Adipose tissue (tissue), 3 donors: Measurements from ENCODE around the gene SPATS2L. TPM values are rescaled to one million over a fixed set of nuclear protein-coding genes. Genes with fewer than 3 reads are reported as not detected.

Experiments used
- H3K27ac ChIP-seq: one replicate; pipeline ENCODE4 v1.5.1; 2013; ENCODE audit warnings: low read depth, low read length
- WGBS, 3 donors: extraction: QIAGEN DNeasy Blood & Tissue Kit; methylation state at CpG; one replicate each; pipeline ENCODE4 v1.1.7; 2013; 5-methylcytosine and 5-hydroxymethylcytosine counted together
- polyA plus RNA-seq, 3 donors: library from polyadenylated mRNA; stranded (reverse); fragments of 200-250 nt; gene quantifications; one replicate each; pipeline ENCODE4 v1.2.3, GENCODE V29; 2013
- donor health status: healthy with polysubstance abuse.
- donor health status: Bipolar disorder and iron deficiency.
- donor health status: healthy.

Gene SPATS2L
- polyA plus RNA-seq, 3 donors = 27.5 to 59.9 (median 30.5) TPM

DNA sequence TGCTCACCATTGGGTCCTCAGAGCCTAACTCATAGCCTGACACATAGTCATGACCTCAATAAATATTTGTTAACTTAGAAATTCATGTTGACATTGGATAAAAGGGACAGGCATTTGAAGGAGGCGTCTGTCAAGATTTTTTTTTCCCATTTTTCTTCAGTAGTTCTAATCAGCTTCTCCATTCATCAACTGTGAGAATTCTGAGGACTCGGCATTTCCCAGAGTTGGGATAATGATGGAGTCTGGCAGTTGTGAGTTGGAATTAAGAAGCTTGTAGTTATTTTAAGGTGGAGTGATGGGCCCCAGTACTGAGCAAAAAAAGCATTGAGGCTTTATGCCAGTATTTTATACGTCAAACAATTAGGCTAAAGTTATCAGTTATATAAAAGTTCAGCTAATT lies 4.6 kb downstream of the SPATS2L start:
- WGBS, 3 donors = 68 to 82% (median 75%) methylated on average over 3 of the region's 3 CpGs
- no peak overlapping the region for H3K27ac ChIP-seq

DNA sequence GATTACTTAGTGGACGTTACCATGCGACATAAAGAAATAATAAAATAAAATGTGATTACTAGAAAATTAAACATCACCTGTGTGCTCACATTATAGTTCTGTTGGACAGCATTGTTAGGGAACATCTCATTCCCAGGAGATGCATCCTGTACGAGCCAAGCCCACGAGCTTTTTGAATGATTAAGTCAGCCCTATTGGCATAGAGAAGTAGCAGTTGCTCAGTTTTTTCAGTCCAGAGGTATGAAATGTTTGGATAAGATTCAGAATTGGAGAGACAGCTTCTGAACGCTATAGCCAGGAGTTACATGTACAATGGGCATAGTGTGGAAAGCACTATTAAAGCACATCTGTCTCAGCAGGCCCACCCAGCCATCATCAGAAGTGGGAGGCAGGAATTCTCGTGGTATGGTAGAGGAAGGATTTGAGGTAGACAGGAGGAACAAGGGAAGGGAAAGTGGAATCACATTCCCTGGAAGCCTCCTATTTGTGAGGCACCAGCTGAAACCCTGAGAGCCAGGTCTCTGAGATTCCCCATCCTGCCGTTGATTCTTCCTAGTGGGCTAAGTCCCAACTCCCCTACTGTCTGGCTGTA lies 8.6 kb downstream of the SPATS2L start:
- no peak overlapping the region for H3K27ac ChIP-seq
- 82 to 87% (median 86%) methylated on average over 7 of the region's 7 CpGs for WGBS, 3 donors

DNA sequence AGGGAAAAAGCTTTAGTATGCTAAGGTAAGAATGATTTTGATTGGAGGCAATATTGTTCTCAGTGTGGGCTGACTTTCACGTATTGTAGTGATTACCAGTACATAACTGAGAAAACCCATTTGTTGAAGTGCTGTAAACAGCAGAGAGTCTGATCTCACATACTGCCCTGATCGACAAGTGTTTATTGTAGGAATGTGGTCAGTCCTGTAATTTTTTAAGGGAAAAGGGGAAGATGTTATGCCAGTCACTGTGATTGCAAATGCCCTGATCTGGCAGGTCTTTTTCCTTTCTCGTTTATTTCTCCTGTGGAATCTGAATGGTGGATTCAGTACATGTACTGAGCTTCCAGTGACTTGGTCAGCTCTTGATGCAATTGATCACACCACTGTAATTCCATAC lies 11.5 kb downstream of the SPATS2L start:
- no peak overlapping the region for H3K27ac ChIP-seq

DNA sequence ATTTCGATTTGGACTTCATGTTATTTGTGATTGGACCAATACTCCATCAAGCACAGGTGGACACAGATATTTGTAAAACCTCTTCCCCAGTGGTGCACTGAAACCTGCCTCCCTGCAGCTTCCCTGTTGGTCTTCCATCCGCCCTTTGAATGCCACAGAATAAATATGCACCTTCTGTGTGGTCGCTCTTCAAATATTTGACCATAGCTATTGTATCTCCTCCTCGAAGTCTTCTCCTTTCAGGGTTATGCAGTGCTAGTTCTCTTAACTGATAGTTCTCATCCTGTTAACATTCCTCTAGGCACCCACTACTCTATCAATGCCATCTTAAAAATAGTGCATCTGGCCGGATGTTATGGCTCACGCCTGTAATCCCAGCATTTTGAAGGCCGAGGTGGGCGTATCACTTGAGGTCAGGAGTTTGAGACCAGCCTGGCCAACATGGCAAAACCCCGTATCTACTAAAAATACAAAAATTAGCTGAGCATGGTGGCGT lies 12.5 kb downstream of the SPATS2L start:
- WGBS, 3 donors = 81 to 88% (median 85%) methylated on average over 10 of the region's 10 CpGs
- no peak overlapping the region for H3K27ac ChIP-seq

More for the DNA sequence above, 11.5 kb downstream of the SPATS2L start:
- WGBS, 3 donors = 40 to 55% (median 47%) methylated on average over 3 of the region's 3 CpGs

DNA sequence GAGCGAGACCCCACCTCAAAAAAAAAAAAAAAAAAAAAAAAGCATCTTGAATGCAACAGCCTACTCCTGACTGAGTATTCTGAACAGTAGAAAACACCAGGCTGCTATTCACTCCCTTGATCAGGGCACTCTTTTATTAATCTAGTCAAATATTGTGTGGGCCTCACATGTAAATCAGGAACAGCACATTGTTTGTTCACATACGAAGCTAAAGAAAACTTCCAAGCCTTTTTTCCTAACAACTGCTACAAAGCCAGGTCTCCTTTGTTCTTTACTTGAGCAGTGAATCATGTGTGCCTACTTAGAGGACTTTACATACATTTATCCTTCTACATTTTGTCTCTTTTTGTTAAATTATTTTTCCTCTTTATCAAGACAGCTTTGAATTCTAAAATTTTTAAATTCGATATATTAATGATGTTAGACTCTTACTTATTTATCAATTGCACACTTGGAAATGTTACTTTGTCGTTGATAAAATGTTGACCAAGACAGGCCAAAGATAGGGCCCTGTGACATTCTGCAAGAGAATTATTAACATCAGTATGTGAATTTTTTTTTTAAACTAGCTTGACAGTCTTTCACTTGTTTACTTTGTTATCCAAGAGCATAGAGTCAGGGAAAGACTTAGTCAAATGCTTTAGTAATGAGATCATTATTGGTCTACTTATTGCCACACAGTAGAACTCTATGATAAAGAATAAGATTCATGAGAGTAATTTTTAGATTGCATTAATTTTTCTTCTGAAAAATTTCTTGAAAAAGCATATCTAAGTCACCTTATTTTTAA lies 13.2 kb downstream of the SPATS2L start:
- no peak overlapping the region for H3K27ac ChIP-seq
- WGBS, 3 donors = 43 to 80% (median 76%) methylated on average over 4 of the region's 4 CpGs

DNA sequence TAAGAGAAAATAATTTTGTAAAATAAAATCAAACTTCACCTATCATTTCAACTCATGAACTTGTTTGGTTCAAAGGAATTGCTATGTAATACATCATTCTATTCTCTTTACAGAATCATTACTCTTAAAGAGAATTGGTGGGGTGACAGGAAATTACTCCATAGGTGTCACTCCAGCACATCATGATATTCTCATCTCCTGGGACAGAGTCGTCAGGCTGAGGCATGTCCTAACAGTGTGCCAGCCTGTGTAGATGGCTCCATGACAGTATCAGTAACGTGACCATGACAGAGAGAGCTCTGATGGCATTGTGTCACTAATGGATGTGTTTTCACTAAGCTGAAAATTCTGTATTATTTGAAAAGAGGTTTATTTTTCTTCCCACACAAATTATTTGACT lies 13.9 kb downstream of the SPATS2L start:
- no peak overlapping the region for H3K27ac ChIP-seq
- WGBS, 3 donors = 56 to 77% (median 73%) methylated on average over 2 of the region's 2 CpGs

DNA sequence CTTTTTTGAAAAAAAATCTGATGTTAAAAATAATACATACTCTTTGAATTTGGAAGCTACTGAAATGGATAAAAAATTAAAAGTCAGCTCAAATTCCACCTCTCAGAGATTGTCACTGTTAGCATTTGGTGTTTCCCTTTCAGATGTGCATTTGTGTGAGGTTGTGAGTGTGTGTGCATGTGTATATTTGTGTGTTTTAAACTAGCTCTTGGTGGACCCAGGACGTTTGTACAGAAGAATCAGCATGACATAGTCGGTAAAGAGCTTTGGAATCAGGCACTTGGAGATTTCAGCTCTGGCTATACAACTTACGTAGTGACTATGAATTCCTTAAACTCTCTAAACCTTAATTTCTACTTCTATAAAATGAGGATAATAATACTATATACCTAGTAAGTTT lies 14.5 kb downstream of the SPATS2L start:
- H3K27ac ChIP-seq = no peak overlapping the region
- 81 to 83% (median 83%) methylated on average over 3 of the region's 3 CpGs for WGBS, 3 donors

DNA sequence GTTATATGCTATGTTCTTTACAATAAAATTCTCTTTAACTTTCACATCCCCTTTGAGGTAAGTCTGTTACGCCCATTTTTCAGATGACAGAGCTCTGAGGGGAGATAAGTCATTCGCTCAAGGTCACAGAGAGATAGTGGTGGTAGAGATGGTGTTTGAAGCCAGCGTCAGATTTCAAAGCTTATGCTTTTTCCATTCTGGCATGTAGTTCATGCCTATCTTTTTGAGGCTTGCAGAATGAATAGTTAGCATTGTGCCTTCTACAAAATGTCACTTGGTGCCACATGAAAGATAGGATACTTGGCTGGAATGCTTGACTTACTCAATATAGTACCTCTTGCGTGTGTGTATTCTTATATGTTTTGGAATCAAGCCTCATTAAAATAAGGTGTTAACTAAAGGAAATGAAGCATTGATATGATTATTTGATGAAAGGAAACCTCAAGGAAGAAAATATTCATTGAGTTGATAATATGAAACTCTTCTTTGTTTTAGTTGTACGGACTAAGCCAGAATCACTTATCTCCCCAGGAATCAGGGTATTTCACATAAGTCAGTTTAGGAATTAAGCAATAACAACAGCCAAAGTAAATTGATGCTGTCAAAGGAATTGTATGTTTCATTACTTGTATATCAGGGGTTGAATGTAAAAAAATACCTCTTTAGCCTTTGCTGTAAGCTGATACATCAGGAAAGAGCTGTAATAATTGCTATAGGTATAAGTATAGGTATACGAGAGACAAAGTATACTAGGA lies 15.5 kb downstream of the SPATS2L start:
- 72 to 81% (median 80%) methylated on average over 6 of the region's 6 CpGs for WGBS, 3 donors

DNA sequence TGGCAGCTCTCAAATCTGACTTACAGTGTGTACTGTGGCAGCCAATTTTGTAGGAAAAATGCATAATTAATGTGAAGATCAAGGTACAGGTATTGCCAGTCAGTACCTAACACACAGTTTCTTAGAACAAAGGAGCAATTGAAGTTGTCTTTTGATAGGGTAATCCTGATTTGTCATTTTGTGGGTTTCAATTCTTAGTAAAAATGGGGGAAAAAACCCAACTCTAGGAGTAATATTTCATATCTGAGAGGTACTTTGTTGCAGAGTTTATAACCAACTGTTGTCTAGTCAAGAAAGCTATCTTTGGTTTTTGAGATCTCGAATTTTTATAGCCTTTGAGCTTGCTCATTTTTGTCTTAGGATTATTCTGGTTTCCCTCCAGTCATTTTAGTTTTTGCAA lies 16.1 kb downstream of the SPATS2L start:
- 83 to 96% (median 89%) methylated on average over 1 of the region's 1 CpG for WGBS, 3 donors
- no peak overlapping the region for H3K27ac ChIP-seq

More for the DNA sequence above, 15.5 kb downstream of the SPATS2L start:
- no peak overlapping the region for H3K27ac ChIP-seq

DNA sequence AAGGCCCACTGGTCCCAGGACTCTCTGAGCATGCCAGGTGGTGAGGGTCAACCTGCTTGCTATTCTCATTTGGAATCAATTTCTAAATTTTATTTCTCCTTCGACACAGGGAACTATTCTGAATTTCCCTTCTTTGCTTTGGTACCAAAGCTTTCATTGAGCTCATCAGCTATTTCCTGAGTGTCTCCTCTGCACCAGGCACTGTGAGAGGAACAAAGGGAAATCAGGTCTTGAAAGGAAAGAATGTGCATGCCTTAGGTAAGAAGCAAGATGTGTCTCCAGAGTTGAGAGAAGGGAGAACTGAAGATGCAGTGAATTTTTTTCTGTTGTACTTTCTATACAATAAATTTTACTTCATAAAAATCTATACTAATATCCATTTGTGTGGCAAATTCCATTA lies 17.9 kb downstream of the SPATS2L start:
- 81 to 83% (median 81%) methylated on average over 1 of the region's 1 CpG for WGBS, 3 donors
- H3K27ac ChIP-seq = no peak overlapping the region

DNA sequence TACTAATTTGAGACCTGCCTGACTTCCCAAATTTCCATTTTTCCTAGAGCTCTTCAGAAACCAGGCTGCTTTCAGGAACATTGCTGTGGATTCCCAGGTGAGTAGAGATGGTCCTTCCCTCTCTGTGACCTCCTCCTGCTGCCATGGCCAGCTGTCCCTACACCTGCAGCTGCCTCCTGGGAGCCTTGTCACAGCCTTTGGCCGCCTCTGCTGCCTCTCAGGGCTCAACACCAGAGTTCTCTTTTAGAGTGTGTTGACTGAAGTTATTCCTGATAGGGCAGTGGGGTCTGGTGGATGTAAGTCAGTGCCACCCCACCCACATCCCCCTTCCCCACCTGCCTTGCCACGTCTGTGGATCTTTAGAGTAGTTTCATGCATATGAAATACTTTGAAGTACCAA lies 22.9 kb downstream of the SPATS2L start:
- H3K27ac ChIP-seq = no peak overlapping the region
- 81 to 91% (median 90%) methylated on average over 2 of the region's 2 CpGs for WGBS, 3 donors

DNA sequence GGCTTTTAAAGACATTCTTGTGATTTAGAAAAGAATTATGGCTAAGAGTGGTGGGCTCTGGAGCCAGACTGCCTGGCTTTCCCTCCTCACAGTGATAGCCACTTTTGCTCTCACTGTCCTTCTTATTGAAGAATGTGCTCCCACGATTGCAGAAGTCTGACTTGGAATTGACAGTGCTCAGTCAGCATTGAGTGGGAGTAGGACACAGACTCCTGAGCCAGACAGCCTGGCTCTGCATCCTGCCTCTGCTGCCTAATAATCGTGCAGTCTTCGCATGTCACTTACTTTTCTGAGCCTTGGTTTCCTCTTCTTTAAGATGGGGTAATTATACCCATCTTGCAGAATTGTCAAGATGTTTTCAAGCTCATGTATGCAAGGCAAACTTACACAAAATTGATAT lies 23.3 kb downstream of the SPATS2L start:
- H3K27ac ChIP-seq = no peak overlapping the region
- WGBS, 3 donors = 42 to 66% (median 49%) methylated on average over 3 of the region's 3 CpGs

DNA sequence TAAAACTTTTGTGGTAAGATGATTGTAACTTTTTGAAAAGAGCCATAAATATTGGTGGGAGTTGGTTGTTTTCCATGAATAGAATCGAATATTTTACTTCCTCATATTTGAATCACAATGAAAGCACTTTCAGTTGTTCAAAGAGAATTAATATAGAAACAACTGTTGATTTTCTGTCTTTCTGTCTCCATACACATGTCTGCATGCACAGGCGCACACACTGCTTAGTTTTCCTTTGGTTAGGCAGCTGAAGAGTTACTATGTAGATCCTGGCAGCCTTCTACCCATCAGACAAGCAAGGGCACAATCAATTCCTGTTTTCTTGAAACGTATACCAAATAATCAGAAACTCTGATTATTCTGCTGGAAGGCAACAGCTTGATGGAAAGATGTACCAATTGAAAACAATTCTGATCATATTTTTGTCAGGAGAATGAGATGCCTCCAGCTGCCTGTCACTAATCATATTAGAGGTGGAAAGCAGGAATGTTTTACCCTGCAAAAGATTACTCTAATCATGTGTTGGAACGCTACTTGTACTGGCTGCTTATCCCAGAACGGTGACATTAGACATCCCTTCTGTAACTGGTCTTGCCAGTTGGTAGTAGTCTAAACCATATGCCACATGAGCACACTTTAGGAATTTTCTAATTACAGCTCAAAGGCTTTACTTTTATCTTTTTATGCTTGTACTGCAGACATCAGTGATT lies 24.0 kb downstream of the SPATS2L start:
- 55 to 71% (median 64%) methylated on average over 5 of the region's 5 CpGs for WGBS, 3 donors

DNA sequence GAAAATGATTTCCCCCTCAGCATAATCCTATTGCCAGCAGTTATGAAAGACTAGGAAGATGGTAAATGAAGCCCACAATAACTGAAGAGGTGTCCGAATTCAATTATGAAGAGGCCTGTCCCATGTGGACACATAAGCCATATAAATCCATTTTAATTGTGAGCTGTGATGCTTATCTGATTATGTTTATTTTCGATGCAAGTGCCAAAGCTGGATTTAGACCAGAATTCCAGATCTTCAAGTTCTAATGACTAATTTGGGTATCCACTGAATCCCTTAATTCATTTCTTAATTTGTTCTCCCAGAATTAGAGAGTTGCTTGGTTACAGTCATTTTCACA lies 24.5 kb downstream of the SPATS2L start:
- H3K27ac ChIP-seq = no peak overlapping the region
- 84 to 97% (median 89%) methylated on average over 2 of the region's 2 CpGs for WGBS, 3 donors

More for the DNA sequence above, 24.0 kb downstream of the SPATS2L start:
- no peak overlapping the region for H3K27ac ChIP-seq

DNA sequence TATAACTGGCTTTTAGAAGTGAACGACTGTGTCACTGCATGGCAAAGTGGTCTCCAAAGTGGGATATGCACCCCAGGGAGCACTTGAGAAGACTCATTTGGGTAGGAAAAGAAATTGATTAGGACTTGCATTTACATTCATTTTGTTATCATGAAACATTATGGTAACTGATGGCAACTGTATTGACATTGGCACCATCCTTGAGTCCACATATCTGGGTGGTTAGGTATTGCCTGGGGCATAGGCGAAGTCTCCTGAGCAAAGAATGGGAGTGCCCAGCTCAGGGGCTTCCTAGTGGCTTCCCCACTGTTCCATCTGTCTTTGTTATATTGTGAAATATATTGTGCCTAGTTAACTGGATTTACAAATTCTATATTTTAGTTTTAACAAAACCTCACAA lies 29.2 kb downstream of the SPATS2L start:
- H3K27ac ChIP-seq = no peak overlapping the region
- 73 to 100% (median 91%) methylated on average over 2 of the region's 2 CpGs for WGBS, 3 donors

DNA sequence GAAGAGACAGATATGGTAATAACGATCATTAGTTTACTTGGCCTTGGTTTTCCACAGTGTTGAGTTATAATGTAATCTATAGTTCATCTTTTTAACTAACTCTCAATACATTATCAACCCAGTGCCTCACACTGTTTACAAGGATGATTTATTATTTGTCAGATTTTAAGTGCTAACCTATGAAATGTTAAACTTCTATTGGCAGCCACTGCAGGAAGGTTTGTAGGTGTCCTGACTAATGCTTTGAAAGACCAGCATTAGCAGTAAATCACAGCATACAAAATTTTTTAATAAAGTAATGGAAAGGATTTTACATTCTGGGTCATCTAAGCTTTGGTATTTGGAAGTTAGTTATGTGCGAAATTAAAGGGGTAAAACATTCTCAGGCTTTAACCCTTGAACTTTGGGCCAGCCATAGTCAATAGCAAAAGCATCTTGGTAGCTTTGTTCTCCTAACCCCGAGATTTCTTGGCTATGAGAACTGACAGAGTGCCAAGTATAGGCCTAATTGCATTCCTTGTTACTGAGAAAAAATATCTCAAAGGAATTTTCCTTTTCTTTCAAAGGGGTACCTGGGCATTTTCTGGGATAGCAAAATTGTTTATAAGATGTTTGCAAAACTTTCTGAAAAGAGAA lies 30.6 kb downstream of the SPATS2L start:
- H3K27ac ChIP-seq = no peak overlapping the region
- WGBS, 3 donors = 37 to 57% (median 53%) methylated on average over 3 of the region's 3 CpGs

DNA sequence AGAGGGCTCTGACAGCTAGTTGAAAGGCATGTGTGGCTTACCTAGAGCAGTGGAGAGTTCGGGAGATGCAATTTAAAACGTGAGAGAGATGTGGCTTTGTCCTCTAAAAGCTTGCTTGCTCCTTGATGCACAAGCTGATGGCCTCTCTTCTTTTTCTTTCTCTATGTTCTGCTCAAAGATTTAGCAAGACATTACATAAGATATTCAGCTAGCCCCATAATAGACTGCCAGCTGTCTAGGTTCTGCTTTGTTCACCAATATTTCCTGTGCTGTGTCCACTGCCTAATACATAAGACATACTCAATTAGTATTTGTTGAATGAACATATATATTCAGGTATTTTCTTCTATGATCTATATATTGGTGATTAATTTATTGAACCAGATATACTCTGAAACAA lies 31.1 kb downstream of the SPATS2L start:
- 57 to 62% (median 60%) methylated on average over 2 of the region's 2 CpGs for WGBS, 3 donors
- H3K27ac ChIP-seq = no peak overlapping the region

DNA sequence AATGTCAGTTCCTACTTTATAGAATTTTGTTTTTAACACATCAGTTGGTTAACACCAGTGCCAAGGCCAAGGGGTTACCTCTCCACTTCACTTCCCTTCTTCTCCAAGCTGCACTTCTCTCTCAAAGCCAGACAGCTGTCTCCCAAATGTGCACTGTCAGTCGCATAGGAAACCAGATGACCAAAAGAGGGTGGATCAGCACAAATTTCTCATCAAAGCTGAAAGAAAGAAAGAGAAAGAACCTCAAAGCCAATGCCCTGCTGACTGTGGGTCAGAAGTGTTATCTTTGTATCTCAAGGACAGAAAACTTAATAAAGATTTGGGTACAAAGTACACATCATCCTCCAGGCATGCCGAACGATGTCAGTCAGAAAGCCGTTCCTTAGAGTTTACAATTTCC lies 32.2 kb downstream of the SPATS2L start:
- WGBS, 3 donors = 29 to 55% (median 41%) methylated on average over 4 of the region's 4 CpGs
- H3K27ac ChIP-seq = no peak overlapping the region
